Stimulated activated CD4-positive, alpha-beta T cell treated with anti-CD3 and anti-CD28 coated beads, Interleukin-1b, Interleukin-23, amount 100 ng/mL, for 4 hours (primary cell): Measurements from ENCODE around the gene PDC.
"Not testable (repeated sequence)": the region's sequence is repeated elsewhere in the genome, so short reads cannot be mapped to it uniquely, and the experiment has no call there.

Experiments used
- DNase-seq, 2 donors: peaks; one replicate each; pipeline ENCODE4 v3.0.0-alpha.2; 2020; ENCODE audit warnings: low read depth in 2 of 2

The PDC gene

DNA sequence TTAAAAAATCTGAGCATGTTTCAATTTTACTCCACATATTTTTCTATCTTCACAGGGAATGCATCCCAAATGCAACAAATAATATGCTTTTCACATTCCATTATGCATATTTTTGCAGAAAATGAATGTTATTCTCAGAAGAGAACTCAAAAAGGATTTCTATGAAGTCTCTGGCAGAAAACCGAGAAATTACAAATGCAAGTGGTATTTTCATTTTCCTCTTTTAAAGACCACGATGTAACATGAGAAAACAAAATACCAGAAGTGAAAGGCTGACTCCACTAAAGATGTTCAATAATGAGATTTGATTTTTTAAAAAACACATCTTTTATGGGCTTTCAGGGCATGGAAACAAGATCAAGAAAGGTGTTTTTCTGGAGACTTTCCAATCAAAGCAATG is 5.0 kb upstream of the PDC start:
- DNase-seq = no peak

GRCh38 chr1:186465491-186465890 is 4.6 kb upstream of the PDC start:
- DNase-seq = not testable (repeated sequence)

- DNase-seq = no peak
Measured at GRCh38 chr1:186463926-186464325, 3.0 kb upstream of the PDC start.

DNA sequence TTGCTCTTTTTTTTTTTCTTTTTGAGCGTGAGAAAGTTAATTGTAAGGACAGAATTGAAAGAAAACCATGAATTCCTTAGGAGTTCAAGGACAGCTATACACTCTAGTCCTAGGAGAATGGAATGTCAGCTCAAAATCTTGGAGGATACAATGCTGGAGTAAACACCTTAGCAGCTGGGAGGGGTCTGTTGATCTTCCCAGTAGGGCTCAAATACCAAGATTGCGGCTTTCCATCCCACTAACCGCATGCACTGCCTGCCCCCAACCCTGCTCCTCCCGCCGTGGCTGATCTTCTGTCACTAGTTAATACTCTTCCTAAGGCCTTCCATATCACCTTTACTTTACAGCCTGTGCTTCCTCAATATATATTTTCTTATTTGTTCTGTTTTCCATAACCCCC is 2.6 kb upstream of the PDC start:
- no peak for DNase-seq

GRCh38 chr1:186459161-186459560 is 1.8 kb downstream of the PDC start:
- not testable (repeated sequence) for DNase-seq

GRCh38 chr1:186456729-186457255 is 4.1 kb downstream of the PDC start:
- DNase-seq = no peak

GRCh38 chr1:186454981-186455380 is 5.9 kb downstream of the PDC start:
- no peak for DNase-seq

GRCh38 chr1:186446152-186446551 is 14.8 kb downstream of the PDC start:
- no peak for DNase-seq

DNA sequence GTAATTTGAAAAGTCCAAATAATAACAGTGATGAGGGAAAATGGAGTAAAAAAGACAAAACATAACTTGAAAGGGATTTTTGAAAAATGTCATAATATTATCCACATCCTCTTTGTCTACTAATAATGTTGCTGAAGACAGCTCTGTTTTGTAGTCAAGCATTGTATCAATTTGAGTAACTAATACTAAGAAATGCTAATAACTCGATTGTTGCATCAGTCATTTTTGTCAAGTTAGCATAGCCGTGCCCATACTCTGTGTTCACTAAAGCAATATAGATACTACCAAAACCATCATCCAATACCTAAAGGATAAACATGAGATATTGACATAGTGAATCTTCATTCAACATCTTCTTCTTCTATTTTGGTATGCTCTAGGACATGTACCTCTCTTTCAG is 17.3 kb downstream of the PDC start:
- DNase-seq = no peak

DNA sequence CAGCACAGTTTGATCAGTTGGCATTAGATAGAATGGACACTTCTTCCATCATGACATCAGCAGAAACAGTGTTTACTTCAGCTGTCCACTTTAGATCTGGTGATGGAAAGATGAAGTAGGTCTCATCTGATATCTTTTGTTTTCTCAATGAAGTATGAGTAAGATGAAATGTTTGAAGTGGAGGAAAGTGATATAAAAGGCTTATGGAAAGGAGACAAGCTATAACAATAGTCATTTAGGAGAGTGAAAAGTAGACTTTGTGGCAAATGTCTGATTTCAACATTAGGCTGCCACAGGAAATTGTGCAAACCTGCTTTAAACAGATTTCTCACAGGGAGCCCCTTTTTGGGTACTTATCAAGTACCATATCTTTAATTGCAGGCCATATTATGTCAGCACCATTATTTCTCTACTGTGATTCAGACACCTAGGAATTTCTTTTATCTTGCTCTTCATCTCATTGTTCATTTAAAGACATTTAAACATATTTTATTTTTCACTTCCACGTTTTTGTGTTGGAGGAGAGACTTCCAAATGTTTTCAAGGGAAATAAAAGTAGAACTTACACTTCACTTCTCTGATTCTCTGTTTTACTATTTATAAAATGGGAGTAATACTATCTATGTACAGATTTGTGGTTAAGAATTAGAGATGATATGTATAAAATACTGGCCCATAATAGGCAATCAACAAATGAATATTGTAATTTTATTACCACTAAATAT is 18.1 kb downstream of the PDC start:
- no peak for DNase-seq

GRCh38 chr1:186440584-186440983 is 20.3 kb downstream of the PDC start:
- no peak for DNase-seq

DNA sequence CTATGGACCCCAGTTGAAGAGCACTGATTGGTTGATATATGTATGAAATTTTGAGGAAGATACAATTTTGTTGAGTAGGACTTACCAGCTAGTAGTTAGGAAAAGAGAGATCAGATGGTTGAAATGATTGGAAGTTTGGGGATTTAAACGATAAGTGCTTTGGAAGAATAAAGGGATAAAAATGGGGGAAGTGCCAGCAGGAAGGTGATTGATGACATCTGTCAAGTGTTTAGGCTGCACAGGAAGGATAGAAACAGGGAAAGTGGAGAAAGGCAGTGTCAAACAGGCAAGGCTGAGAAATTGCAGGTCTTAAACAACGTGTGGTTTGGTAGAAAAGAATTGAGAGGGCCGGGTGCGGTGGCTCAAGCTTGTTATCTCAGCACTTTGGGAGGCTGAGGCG is 22.3 kb downstream of the PDC start:
- no peak for DNase-seq

- DNase-seq = no peak
Measured at GRCh38 chr1:186435336-186435735, 25.6 kb downstream of the PDC start.

DNA sequence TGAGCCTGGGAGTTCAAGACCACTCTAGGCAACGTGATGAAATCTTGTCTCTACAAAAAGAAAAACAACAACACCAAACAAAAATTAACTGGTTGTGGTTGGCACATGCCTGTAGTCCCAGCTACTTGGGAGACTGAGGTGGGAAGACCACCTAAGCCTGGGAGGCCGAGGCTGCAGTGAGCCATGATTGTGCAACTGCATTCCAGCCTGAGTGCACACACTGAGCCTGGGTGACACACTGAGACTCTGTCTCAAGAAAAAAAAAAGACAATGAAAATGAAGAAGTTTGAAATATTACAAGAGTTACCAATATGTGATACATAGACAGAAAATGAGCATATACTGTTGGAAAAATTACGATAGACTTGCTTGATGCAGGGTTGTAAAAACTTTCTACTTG is 31.9 kb downstream of the PDC start:
- DNase-seq = no peak

- no peak for DNase-seq
Measured at GRCh38 chr1:186426118-186426517, 34.8 kb downstream of the PDC start.

DNA sequence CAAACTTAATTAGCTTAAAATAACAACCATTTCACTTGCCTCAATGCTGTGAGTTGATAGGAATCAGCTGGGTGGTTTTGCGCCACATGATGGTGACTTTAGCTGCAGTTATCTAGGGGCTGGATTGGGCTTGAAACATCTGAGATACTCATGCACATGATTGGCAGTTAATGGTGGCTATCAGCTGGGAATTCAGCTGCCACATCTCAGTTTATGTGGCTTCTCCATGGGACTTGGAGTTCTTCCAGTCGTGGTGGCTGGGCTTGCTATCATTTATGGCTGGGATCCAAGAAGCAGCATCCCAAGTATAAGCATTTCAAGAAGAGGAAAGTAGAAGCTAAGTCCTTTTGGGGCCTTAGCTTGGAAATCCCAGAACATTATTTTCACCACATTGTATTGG is 36.4 kb downstream of the PDC start:
- no peak for DNase-seq

DNA sequence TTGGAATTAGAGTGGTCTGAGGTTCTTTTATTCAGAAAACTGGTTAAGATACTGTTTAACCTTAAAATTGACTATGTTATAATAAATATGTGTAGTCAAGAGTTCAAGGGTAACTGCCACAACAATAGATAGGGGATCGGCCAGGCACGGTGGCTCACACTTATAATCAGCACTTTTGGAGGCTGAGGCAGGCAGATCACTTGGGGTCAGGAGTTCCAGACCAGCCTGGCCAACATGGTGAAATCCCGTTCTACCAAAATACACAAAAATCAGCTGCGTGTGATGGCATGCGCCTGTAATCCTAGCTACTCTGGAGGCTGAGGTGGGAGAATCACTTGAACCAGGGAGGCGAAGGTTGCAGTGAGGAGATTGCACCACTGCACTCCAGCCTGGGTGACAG is 39.5 kb downstream of the PDC start:
- DNase-seq = no peak

- DNase-seq = no peak
Measured at GRCh38 chr1:186420923-186421322, 40.0 kb downstream of the PDC start.

GRCh38 chr1:186420311-186420710 is 40.6 kb downstream of the PDC start:
- DNase-seq = no peak

GRCh38 chr1:186418503-186418902 is 42.4 kb downstream of the PDC start:
- DNase-seq = no peak

GRCh38 chr1:186413319-186413718 is 47.6 kb downstream of the PDC start:
- DNase-seq = no peak

- DNase-seq = no peak
Measured at GRCh38 chr1:186409091-186409490, 51.8 kb downstream of the PDC start.

DNA sequence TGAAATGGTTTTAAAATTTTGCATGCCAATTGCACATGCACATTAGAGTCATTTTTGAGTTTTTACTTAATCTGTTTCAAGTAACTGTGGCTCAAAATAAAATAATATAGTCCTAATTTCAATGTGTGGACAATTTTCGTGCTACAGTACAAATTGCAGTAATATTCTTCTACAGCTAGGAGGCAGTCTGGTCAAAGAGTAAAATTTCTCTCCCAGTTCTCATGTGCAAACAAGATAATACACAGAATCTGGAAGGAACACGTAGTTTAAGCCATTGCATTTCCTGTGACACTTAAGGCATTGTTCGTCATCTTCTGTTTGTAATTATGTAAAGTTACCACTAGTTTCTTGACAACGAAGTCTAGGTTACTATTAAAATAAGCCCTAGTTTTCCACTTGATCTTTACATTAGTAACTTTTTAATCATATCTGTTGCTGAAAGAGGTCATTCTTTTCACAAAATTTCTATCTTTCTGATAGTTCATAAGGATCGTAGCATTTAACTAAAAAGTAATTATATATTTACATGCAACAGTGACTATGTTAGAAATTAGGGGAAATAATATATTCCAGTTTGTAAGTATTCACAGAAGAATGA is 56.4 kb downstream of the PDC start:
- no peak for DNase-seq

GRCh38 chr1:186403632-186404031 is 57.3 kb downstream of the PDC start:
- DNase-seq = no peak
